Esophagus (tissue), 2 donors: Measurements from ENCODE around the gene HLA-DMA. TPM values are rescaled to one million over a fixed set of nuclear protein-coding genes. Genes with fewer than 3 reads are reported as not detected.
A peak's percentile ranks its signal among the peaks of the same experiment; 100 is the strongest.

ENCODE experiments used
- H3K27ac ChIP-seq, 2 donors: one replicate each; pipeline ENCODE4 v1.5.1; 2013; ENCODE audit warnings: low read depth in 2 of 2, mild to moderate bottlenecking in 2 of 2, inconsistent platforms in 1 of 2, low read length in 1 of 2, moderate library complexity in 1 of 2
- H3K27me3 ChIP-seq, 2 donors: one replicate each; pipeline ENCODE4 v1.6.1; 2013; ENCODE audit warnings: low read length in 2 of 2, control low read depth in 1 of 2, mild to moderate bottlenecking in 1 of 2; ENCODE audit not compliant: insufficient read depth in 2 of 2, control insufficient read depth in 1 of 2
- H3K36me3 ChIP-seq, 2 donors: one replicate each; pipeline ENCODE4 v1.6.1; 2013; ENCODE audit warnings: low read length in 1 of 2; ENCODE audit not compliant: control insufficient read depth in 2 of 2, insufficient read depth in 2 of 2
- H3K4me1 ChIP-seq, 2 donors: one replicate each; pipeline ENCODE4 v1.6.1; 2013; ENCODE audit warnings: low read length in 1 of 2; ENCODE audit not compliant: control insufficient read depth in 2 of 2, insufficient read depth in 2 of 2
- H3K4me3 ChIP-seq, 2 donors: one replicate each; pipeline ENCODE4 v1.5.1; 2013; ENCODE audit warnings: low read length in 2 of 2, mild to moderate bottlenecking in 2 of 2, low read depth in 1 of 2, moderate library complexity in 1 of 2
- H3K9me3 ChIP-seq, 2 donors: one replicate each; pipeline ENCODE4 v1.6.1; 2013; ENCODE audit warnings: mild to moderate bottlenecking in 2 of 2, low read depth in 1 of 2, low read length in 1 of 2, moderate library complexity in 1 of 2; ENCODE audit not compliant: control insufficient read depth in 2 of 2, insufficient read depth in 1 of 2
- WGBS, 2 donors: extraction: QIAGEN DNeasy Blood & Tissue Kit; methylation state at CpG; one replicate each; pipeline ENCODE4 v1.1.7; 2013; 5-methylcytosine and 5-hydroxymethylcytosine counted together
- polyA plus RNA-seq, 2 donors: library from polyadenylated mRNA; stranded (reverse); fragments of 200-250 nt; gene quantifications; one replicate each; pipeline ENCODE4 v1.2.3, GENCODE V29; 2013
- donor health status: healthy with polysubstance abuse.
- donor health status: Bipolar disorder and iron deficiency.

HLA-DMA gene
- polyA plus RNA-seq, 2 donors, result 11.3 to 14.4 TPM

DNA sequence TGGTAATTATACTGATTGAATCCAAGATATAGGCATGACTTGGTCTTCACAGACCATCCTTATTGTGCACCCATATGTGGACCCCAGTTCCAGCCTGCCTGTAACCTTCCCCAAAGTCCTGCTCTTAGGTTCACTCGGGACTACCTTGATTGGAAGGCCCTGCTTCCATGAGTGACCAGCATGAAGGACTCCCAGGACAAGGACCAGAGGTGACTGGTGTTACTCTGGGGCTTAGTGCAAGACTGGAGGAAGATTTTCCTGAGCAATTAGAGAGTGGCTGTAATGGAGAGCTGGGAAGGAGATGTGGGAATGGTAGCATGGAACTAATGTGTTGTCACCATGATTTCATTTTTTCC is 30.6 kb upstream of the HLA-DMA start:
- Histone ChIP-seq H3K4me1 (no peaks in the 10 kb centered on the region), H3K27ac (peak overlapping the region in 1 of 2 donors; percentile 35), H3K36me3 (peaks cover 14 to 20% of the 10 kb centered on the region in 2 donors), H3K9me3 (no peaks in the 10 kb centered on the region), H3K27me3 (no peaks in the 10 kb centered on the region), H3K4me3 (no peak overlapping the region)
- 56 to 71% methylated on average over 1 of the region's 1 CpG for WGBS, 2 donors

DNA sequence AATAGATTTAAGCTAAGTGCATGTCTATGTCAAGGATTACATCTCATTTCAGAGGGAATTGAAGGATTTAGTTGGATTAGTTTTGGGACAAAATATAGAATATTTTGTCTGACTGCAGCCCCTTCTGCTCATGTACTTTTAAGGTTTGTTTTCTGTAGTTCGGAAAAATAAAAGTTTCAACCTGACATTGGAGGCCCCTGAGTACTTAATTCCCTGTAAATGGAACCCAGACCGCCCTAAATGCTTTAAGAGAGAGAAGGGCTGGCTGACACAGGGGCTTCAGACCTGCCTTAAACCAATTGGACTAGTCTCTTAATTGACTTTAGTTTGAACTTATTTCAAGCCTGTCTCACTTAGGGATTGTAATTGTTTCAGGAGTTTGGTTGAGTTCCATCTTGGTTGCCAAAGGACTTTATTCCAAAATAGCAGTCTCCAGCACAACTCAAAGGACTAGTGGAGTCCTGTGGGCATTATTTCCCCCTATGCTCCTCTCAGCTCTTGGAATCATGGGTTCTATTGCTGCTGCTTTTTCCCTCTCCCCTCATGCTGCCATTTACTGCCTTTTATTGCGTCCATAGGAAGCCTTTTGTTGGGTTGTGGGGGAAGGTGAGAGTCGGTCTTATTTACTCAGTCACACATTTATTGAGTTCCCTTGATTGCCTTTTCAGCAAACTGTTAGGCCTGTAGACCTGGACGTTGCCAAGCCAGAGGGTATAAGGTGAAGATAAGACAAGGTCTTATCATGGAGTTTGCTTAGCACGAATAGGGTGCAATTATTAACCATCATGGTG is 30.0 kb upstream of the HLA-DMA start:
- H3K27me3 ChIP-seq, result no peaks in the 10 kb centered on the region
- no peak overlapping the region for H3K4me3 ChIP-seq
- no peaks in the 10 kb centered on the region for H3K4me1 ChIP-seq
- H3K27ac ChIP-seq, result peak overlapping the region in 1 of 2 donors; percentile 44
- 50% methylated on average over 6 of the region's 6 CpGs for WGBS, 2 donors
- peaks cover 19 to 24% of the 10 kb centered on the region in 2 donors for H3K36me3 ChIP-seq
- no peaks in the 10 kb centered on the region for H3K9me3 ChIP-seq

- WGBS, 2 donors, result 52 to 54% methylated on average over 8 of the region's 8 CpGs
- H3K27me3 ChIP-seq, result no peaks in the 10 kb centered on the region
- H3K4me1 ChIP-seq, result no peaks in the 10 kb centered on the region
- H3K27ac ChIP-seq, result no peak overlapping the region
- H3K36me3 ChIP-seq, result peaks cover 25 to 30% of the 10 kb centered on the region in 2 donors
- H3K4me3 ChIP-seq, result no peak overlapping the region
- H3K9me3 ChIP-seq, result no peaks in the 10 kb centered on the region
Observed at GRCh38 chr6:32982084-32982701, 29.3 kb upstream of the HLA-DMA start.

- H3K36me3 ChIP-seq, result peaks cover 39 to 43% of the 10 kb centered on the region in 2 donors
- H3K27me3 ChIP-seq, result no peaks in the 10 kb centered on the region
- peaks cover 0 to 4% of the 10 kb centered on the region in 2 donors for H3K4me1 ChIP-seq
- no peaks in the 10 kb centered on the region for H3K9me3 ChIP-seq
- 68 to 69% methylated on average over 11 of the region's 11 CpGs for WGBS, 2 donors
- no peak overlapping the region for H3K4me3 ChIP-seq
- no peak overlapping the region for H3K27ac ChIP-seq
Observed at GRCh38 chr6:32980488-32981038, 27.7 kb upstream of the HLA-DMA start.

DNA sequence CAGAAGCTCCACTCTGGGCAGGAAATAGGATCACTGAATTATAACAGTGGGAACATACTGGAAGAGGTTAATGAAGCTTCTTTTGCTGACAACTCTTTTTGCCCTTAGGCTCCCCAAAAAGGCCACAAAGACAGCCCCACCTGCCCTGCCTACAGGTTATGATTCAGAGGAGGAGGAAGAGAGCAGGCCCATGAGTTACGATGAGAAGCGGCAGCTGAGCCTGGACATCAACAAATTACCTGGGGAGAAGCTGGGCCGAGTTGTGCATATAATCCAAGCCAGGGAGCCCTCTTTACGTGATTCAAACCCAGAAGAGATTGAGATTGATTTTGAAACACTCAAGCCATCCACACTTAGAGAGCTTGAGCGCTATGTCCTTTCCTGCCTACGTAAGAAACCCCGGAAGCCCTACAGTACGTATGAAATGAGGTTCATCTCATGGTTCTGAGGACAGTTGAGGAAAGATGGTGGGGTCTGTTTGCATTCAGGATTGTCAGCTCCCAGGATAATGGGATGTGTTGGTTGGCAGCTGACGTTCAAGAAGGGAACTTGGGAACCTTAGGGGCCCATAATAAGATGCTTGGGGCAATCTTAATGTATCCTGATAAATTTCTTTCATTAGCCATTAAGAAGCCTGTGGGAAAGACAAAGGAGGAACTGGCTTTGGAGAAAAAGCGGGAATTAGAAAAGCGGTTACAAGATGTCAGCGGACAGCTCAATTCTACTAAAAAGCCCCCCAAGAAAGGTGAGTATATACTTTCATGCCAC is 27.0 kb upstream of the HLA-DMA start:
- peaks cover 0 to 4% of the 10 kb centered on the region in 2 donors for H3K4me1 ChIP-seq
- H3K27me3 ChIP-seq, result no peaks in the 10 kb centered on the region

GRCh38 chr6:32977953-32978324 is 25.0 kb upstream of the HLA-DMA start:
- no peak overlapping the region for H3K27ac ChIP-seq
- no peak overlapping the region for H3K4me3 ChIP-seq
- H3K9me3 ChIP-seq, result no peaks in the 10 kb centered on the region
- 58 to 60% methylated on average over 7 of the region's 7 CpGs for WGBS, 2 donors
- H3K4me1 ChIP-seq, result peaks cover 0 to 7% of the 10 kb centered on the region in 2 donors
- peaks cover 46 to 54% of the 10 kb centered on the region in 2 donors for H3K36me3 ChIP-seq
- no peaks in the 10 kb centered on the region for H3K27me3 ChIP-seq

More for the DNA sequence above, 27.0 kb upstream of the HLA-DMA start:
- Histone ChIP-seq H3K9me3 (no peaks in the 10 kb centered on the region), H3K27ac (no peak overlapping the region), H3K36me3 (peaks cover 39 to 43% of the 10 kb centered on the region in 2 donors), H3K4me3 (no peak overlapping the region)
- WGBS, 2 donors, result 82 to 87% methylated on average over 12 of the region's 12 CpGs

GRCh38 chr6:32977272-32977952 is 24.5 kb upstream of the HLA-DMA start:
- no peak overlapping the region for H3K27ac ChIP-seq
- H3K4me3 ChIP-seq, result no peak overlapping the region
- H3K4me1 ChIP-seq, result peaks cover 0 to 7% of the 10 kb centered on the region in 2 donors
- 59 to 60% methylated on average over 10 of the region's 10 CpGs for WGBS, 2 donors
- no peaks in the 10 kb centered on the region for H3K27me3 ChIP-seq
- H3K9me3 ChIP-seq, result no peaks in the 10 kb centered on the region
- H3K36me3 ChIP-seq, result peaks cover 46 to 59% of the 10 kb centered on the region in 2 donors

GRCh38 chr6:32976334-32977069 is 23.6 kb upstream of the HLA-DMA start:
- Histone ChIP-seq H3K4me3 (no peak overlapping the region), H3K36me3 (peaks cover 46 to 60% of the 10 kb centered on the region in 2 donors), H3K27ac (no peak overlapping the region), H3K9me3 (no peaks in the 10 kb centered on the region), H3K4me1 (peaks cover 0 to 7% of the 10 kb centered on the region in 2 donors), H3K27me3 (no peaks in the 10 kb centered on the region)
- 79 to 80% methylated on average over 7 of the region's 7 CpGs for WGBS, 2 donors
